RWPE2 (cell line): ENCODE measurements around the gene ADGRB2.

Source experiments
- ATAC-seq: fragments of 200-7000 bp; cut with Tn5 transposase; 3 replicates; pipeline ENCODE4 v1.9.1; 2021; ENCODE audit warnings: low read depth
- DNase-seq: peaks from one replicate; pipeline ENCODE4 v3.0.0-alpha.2; 2020; ENCODE audit warnings: low spot score
- H3K27ac ChIP-seq: fragments of 450-650 bp; 2 replicates; pipeline ENCODE4 v1.5.1; 2017; ENCODE audit warnings: mild to moderate bottlenecking; ENCODE audit not compliant: poor library complexity, severe bottlenecking
- H3K27me3 ChIP-seq: fragments of 250-450 bp; sonication (Bioruptor Pico); 2 replicates; pipeline ENCODE4 v1.5.1; 2021; ENCODE audit warnings: mild to moderate bottlenecking, moderate library complexity; ENCODE audit not compliant: insufficient read depth, poor library complexity, severe bottlenecking
- H3K36me3 ChIP-seq: fragments of 250-450 bp; sonication (Bioruptor Pico); 2 replicates; pipeline ENCODE4 v1.5.1; 2020; ENCODE audit warnings: low read depth, mild to moderate bottlenecking, moderate library complexity
- H3K4me1 ChIP-seq: fragments of 250-450 bp; sonication (Bioruptor Pico); 2 replicates; pipeline ENCODE4 v1.5.1; 2021; ENCODE audit warnings: mild to moderate bottlenecking, moderate library complexity; ENCODE audit not compliant: insufficient read depth, poor library complexity, severe bottlenecking
- H3K4me3 ChIP-seq: fragments of 250-450 bp; sonication (Bioruptor Pico); 2 replicates; pipeline ENCODE4 v1.5.1; 2021; ENCODE audit warnings: mild to moderate bottlenecking, moderate library complexity; ENCODE audit not compliant: severe bottlenecking
- H3K9me3 ChIP-seq: fragments of 250-450 bp; sonication (Bioruptor Pico); 2 replicates; pipeline ENCODE4 v1.5.1; 2021; ENCODE audit warnings: mild to moderate bottlenecking, moderate library complexity; ENCODE audit not compliant: severe bottlenecking
- TF ChIP-seq, protein P1 (sequence below): fragments of 450-650 bp; IDR thresholded peaks from one replicate; pipeline ENCODE4 v1.5.1; 2017; ENCODE audit warnings: mild to moderate bottlenecking, moderate library complexity; ENCODE audit not compliant: poor library complexity, severe bottlenecking

Gene ADGRB2

DNA sequence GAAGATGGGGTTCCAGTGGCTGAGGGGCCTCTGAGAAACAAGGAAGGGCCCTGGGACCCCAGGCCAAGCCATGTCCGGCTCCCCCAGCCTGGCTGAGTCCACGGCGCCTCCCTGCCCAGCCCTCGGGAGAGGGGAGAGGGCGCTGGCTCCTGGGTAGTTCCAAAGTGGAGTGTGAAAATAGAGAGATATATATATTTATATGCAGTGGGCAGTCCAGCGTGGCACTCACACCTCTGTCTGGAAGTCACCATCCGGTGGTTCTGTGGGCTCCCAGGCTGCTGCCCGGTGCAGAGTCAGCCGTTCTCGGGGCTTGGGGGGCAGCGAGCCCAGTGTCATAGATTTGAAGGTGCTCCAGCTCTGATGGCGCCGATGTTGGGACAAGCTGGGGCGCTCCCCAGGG, 36.9 kb downstream of the ADGRB2 start:
- H3K4me3 ChIP-seq = no peak overlapping the region
- no peaks in the 10 kb centered on the region for H3K4me1 ChIP-seq
- H3K36me3 ChIP-seq = no peaks in the 10 kb centered on the region
- H3K27me3 ChIP-seq = no peaks in the 10 kb centered on the region
- ATAC-seq (no peak), DNase-seq (no peak)
- TF ChIP-seq, protein P1, sequence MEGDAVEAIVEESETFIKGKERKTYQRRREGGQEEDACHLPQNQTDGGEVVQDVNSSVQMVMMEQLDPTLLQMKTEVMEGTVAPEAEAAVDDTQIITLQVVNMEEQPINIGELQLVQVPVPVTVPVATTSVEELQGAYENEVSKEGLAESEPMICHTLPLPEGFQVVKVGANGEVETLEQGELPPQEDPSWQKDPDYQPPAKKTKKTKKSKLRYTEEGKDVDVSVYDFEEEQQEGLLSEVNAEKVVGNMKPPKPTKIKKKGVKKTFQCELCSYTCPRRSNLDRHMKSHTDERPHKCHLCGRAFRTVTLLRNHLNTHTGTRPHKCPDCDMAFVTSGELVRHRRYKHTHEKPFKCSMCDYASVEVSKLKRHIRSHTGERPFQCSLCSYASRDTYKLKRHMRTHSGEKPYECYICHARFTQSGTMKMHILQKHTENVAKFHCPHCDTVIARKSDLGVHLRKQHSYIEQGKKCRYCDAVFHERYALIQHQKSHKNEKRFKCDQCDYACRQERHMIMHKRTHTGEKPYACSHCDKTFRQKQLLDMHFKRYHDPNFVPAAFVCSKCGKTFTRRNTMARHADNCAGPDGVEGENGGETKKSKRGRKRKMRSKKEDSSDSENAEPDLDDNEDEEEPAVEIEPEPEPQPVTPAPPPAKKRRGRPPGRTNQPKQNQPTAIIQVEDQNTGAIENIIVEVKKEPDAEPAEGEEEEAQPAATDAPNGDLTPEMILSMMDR = no peak
- H3K27ac ChIP-seq = no peak overlapping the region
- no peaks in the 10 kb centered on the region for H3K9me3 ChIP-seq

DNA sequence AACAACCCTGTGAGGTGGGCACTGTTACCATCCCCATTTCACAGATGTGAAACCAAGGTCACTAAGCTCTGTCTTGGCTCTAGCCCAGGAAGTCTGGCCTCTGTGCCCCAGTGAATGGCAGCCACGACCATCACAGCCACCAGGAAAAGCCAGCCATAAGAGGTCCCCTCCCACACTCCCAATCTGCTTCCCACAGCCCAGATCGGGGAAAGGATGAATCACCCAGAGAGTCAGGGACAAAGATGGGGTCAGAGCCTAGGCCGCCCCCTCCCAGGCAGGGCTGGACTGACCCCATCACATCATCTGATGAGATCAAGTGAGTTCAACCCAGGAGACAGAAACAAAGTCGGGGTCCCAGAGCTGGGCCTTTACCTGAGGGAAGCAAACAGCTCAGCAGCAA, 37.4 kb downstream of the ADGRB2 start:
- no peak overlapping the region for H3K4me3 ChIP-seq
- no peaks in the 10 kb centered on the region for H3K27me3 ChIP-seq
- ATAC-seq (no peak), DNase-seq (no peak)
- TF ChIP-seq, protein P1 = no peak
- H3K9me3 ChIP-seq = no peaks in the 10 kb centered on the region
- no peaks in the 10 kb centered on the region for H3K4me1 ChIP-seq
- no peaks in the 10 kb centered on the region for H3K36me3 ChIP-seq
- no peak overlapping the region for H3K27ac ChIP-seq

DNA sequence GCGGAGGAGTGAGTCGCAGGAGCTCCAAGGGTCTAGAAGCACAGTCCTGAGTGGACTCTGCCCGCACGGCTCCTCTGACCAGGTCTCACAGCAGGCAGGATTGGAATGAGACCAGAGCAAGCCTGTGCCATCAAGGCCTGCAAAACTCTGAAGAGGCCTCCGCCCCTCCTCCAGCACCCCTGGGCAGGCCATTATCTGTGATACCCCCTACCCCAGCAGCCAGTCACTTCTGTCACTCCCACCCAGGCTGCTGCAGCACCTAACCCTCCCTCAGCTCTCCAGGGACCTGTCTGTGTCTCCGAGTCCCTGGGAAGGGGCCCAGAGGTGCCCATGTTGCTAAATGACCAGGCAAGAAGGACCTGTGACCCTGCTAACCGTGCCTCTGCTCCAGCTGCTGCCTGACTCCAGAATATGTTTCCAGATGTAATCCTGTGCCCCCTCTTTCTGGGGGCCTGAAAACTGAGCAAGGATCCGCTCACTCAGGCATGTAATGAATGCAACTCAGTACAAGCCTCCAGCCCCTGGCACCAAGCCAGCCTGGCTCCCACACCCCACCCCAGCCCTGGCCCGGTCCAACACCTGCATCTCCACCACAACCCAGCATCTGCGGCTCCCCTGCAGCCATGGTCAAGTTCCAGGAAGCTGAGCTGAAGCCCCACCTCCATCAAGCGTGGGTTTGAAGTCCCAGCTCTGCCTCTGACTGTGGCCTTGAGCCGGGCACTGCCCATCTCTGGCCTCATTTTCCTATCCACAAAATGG, 38.2 kb downstream of the ADGRB2 start:
- Histone ChIP-seq H3K9me3 (no peaks in the 10 kb centered on the region), H3K27me3 (no peaks in the 10 kb centered on the region), H3K36me3 (no peaks in the 10 kb centered on the region), H3K4me1 (no peaks in the 10 kb centered on the region), H3K4me3 (no peak overlapping the region), H3K27ac (no peak overlapping the region)
- ATAC-seq = no peak
- DNase-seq = no peak
- TF ChIP-seq, protein P1 = no peak

DNA sequence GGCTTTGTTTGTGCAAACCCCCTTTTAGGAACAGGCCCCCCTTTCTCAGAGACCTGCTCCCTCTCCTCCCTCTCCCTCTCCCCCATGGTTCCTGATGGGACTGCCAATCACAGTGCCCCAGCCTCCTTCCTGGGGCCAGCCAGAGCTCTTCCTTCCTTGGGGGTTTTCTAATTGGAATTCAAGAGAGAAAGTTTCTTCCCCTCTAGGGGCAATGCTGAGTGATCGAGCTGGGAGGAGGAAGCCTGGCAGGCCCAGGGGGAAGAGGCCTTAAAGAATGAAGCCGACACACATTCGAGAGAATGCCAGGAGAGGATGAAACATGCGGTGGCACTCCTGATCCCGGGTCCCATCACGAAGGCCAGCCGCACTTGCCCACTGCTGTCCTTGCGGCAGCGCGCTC, 39.0 kb downstream of the ADGRB2 start:
- Histone ChIP-seq H3K27ac (no peak overlapping the region), H3K27me3 (no peaks in the 10 kb centered on the region), H3K36me3 (no peaks in the 10 kb centered on the region), H3K4me1 (no peaks in the 10 kb centered on the region), H3K9me3 (no peaks in the 10 kb centered on the region), H3K4me3 (no peak overlapping the region)
- DNase-seq (no peak), ATAC-seq (no peak)
- TF ChIP-seq, protein P1 = no peak

DNA sequence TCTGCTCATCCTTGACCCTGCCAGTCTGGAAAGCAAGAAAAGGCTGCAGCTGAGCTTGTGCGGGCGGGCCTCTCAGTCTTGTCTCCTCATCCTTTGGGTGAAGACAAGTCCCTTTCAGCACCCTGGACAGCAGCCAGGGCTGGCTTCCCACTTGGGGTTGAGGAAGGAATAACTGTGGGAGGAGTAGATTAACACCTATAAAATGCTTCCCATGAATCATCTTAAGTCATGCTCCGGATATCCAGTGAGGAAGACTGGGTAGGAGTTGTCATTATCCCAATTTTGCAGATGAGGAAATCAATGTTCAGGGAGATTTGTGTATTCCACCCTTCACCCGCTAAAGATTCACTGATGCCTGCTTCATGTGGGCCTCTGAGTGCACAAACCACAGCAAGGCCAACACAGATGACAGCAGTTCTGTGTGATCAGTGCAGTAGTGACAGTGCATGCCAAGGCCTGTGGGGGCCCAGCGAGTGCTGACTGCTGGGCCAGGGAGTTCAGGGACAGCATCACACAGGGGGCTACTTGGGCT, 40.2 kb downstream of the ADGRB2 start:
- H3K27me3 ChIP-seq = no peaks in the 10 kb centered on the region
- DNase-seq = no peak
- H3K36me3 ChIP-seq = no peaks in the 10 kb centered on the region
- no peak overlapping the region for H3K27ac ChIP-seq
- no peaks in the 10 kb centered on the region for H3K9me3 ChIP-seq
- ATAC-seq = peak; percentile 67
- TF ChIP-seq, protein P1 = no peak
- peaks cover 5% of the 10 kb centered on the region for H3K4me1 ChIP-seq
- no peak overlapping the region for H3K4me3 ChIP-seq
